Measurements from ENCODE around the gene CAPN8. TPM values are rescaled to one million over a fixed set of nuclear protein-coding genes. Genes with fewer than 3 reads are reported as not detected.

CAPN8 gene
- total RNA-seq, 1 donor = not detected

DNA sequence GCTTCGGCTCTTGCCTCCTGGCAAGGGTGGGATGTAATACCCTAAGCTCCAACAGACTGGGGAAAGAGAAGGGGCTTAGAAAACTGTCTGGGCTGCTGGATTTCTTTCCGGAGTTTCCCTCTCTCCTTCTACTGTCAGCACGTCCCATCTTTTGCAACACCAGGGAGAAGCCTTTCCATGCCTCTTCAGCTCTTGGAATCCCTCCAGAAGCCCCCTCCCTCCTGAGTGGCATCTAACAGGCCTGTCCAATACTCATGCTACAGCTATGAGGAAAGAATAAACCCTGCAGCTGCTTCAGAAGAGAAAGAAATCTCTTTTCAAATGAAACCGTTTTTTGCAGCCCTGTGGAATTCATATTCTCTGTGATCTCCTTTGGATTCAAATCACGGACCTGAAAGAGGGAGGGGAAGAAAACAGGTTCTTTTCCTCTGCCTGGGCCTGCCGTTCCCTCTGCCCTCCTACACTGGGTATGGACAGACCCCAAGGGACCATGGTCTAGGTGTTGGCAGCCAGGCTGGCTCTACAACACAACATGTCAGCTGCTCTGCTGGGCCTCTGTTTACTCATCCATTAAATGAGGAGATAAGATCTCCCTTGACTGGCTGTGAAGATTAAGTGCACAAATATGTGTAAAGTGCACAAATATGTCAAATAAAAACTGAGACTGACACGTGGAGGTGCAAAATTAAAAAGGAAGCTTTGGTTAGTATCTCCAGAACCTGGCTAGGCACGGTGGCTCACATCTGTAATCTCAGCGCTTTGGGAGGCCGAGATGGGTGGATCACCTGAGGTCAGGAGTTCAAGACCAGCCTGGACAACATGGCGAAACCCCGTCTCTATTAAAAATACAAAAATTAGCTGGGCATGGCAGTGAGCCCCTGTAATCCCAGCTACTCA is 40.8 kb upstream of the CAPN8 start:
- Histone ChIP-seq H3K9me3 (ENCODE audit: low read depth, low read length) (no peaks in the 10 kb centered on the region), H3K4me2 (ENCODE audit: insufficient read depth, low read length) (peak overlapping the region; percentile 66), H3K79me2 (ENCODE audit: insufficient read depth, low read length) (peaks cover 2% of the 10 kb centered on the region), H3K27ac (ENCODE audit: low read depth, low read length) (peak overlapping the region; percentile 78), H2AFZ (ENCODE audit: low read length) (peak overlapping the region; percentile 13), H3K4me1 (ENCODE audit: insufficient read depth, low read length) (peaks cover 70% of the 10 kb centered on the region), H4K20me1 (ENCODE audit: insufficient read depth, low read length) (no peaks in the 10 kb centered on the region), H3K36me3 (ENCODE audit: insufficient read depth, low read length) (no peaks in the 10 kb centered on the region), H3K4me3 (ENCODE audit: insufficient read depth, low read length) (peak overlapping the region; percentile 24), H3K27me3 (ENCODE audit: insufficient read depth, low read length) (no peaks in the 10 kb centered on the region)
- peak; percentile 73 for DNase-seq (ENCODE audit: insufficient read length, low spot score, missing footprints)
- TF ChIP-seq, protein P1, sequence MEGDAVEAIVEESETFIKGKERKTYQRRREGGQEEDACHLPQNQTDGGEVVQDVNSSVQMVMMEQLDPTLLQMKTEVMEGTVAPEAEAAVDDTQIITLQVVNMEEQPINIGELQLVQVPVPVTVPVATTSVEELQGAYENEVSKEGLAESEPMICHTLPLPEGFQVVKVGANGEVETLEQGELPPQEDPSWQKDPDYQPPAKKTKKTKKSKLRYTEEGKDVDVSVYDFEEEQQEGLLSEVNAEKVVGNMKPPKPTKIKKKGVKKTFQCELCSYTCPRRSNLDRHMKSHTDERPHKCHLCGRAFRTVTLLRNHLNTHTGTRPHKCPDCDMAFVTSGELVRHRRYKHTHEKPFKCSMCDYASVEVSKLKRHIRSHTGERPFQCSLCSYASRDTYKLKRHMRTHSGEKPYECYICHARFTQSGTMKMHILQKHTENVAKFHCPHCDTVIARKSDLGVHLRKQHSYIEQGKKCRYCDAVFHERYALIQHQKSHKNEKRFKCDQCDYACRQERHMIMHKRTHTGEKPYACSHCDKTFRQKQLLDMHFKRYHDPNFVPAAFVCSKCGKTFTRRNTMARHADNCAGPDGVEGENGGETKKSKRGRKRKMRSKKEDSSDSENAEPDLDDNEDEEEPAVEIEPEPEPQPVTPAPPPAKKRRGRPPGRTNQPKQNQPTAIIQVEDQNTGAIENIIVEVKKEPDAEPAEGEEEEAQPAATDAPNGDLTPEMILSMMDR (IDR thresholded peaks at IDR 0.05; ENCODE audit: extremely low read depth, low read depth, low read length) = no peak

- TF ChIP-seq, protein P1 (IDR thresholded peaks at IDR 0.05; ENCODE audit: extremely low read depth, low read depth, low read length) = no peak
Measured at GRCh38 chr1:223704921-223705878, 39.7 kb upstream of the CAPN8 start.

DNA sequence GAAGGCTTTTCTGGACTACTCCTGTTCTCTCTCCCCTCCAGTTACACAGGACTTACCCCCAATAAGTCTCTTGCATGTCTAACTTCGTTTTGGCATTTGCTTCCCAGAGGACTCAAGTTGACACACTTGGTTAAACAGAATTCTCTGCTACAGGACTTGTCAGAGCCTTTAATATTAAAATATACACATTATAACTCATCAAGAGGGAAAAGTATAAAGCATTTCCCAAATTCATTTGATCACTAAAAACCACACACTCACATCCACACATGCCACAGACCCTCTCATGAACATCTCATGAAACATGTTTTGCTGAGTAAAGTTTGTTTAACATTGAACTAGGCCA is 38.1 kb upstream of the CAPN8 start:
- no peaks in the 10 kb centered on the region for H4K20me1 ChIP-seq (ENCODE audit: insufficient read depth, low read length)
- H3K79me2 ChIP-seq (ENCODE audit: insufficient read depth, low read length) = peaks cover 2% of the 10 kb centered on the region
- no peaks in the 10 kb centered on the region for H3K9me3 ChIP-seq (ENCODE audit: low read depth, low read length)
- no peak overlapping the region for H3K4me2 ChIP-seq (ENCODE audit: insufficient read depth, low read length)
- TF ChIP-seq, protein P1 (IDR thresholded peaks at IDR 0.05; ENCODE audit: extremely low read depth, low read depth, low read length) = no peak
- DNase-seq (ENCODE audit: insufficient read length, low spot score, missing footprints) = no peak
- peaks cover 80% of the 10 kb centered on the region for H3K4me1 ChIP-seq (ENCODE audit: insufficient read depth, low read length)
- H3K4me3 ChIP-seq (ENCODE audit: insufficient read depth, low read length) = no peak overlapping the region
- no peaks in the 10 kb centered on the region for H3K36me3 ChIP-seq (ENCODE audit: insufficient read depth, low read length)
- H3K27ac ChIP-seq (ENCODE audit: low read depth, low read length) = peak overlapping the region; percentile 92
- H2AFZ ChIP-seq (ENCODE audit: low read length) = no peak overlapping the region
- H3K27me3 ChIP-seq (ENCODE audit: insufficient read depth, low read length) = no peaks in the 10 kb centered on the region

More at GRCh38 chr1:223704921-223705878, 39.7 kb upstream of the CAPN8 start:
- H3K4me3 ChIP-seq (ENCODE audit: insufficient read depth, low read length) = peak overlapping the region; percentile 41
- no peaks in the 10 kb centered on the region for H4K20me1 ChIP-seq (ENCODE audit: insufficient read depth, low read length)
- peaks cover 2% of the 10 kb centered on the region for H3K79me2 ChIP-seq (ENCODE audit: insufficient read depth, low read length)
- DNase-seq (ENCODE audit: insufficient read length, low spot score, missing footprints) = peak; percentile 56
- no peaks in the 10 kb centered on the region for H3K9me3 ChIP-seq (ENCODE audit: low read depth, low read length)
- H3K4me2 ChIP-seq (ENCODE audit: insufficient read depth, low read length) = peak overlapping the region; percentile 70
- peak overlapping the region; percentile 78 for H3K27ac ChIP-seq (ENCODE audit: low read depth, low read length)
- peak overlapping the region; percentile 36 for H2AFZ ChIP-seq (ENCODE audit: low read length)
- no peaks in the 10 kb centered on the region for H3K27me3 ChIP-seq (ENCODE audit: insufficient read depth, low read length)
- peaks cover 77% of the 10 kb centered on the region for H3K4me1 ChIP-seq (ENCODE audit: insufficient read depth, low read length)
- no peaks in the 10 kb centered on the region for H3K36me3 ChIP-seq (ENCODE audit: insufficient read depth, low read length)

All from osteoblast (primary cell).